H1 (cell line): ENCODE results near the gene HENMT1. TPM values are rescaled to one million over a fixed set of nuclear protein-coding genes. Genes with fewer than 3 reads are reported as not detected.

Experiments
- CTCF ChIA-PET: fragments of 300-600 bp; sonication (Branson Sonifier 250); formaldehyde crosslinking; loops from one replicate; lab custom pipeline; 2021; ENCODE audit not compliant: partially characterized antibody; lab: Charles Lee
- POLR2A ChIA-PET: fragments of 300-600 bp; sonication (Branson Sonifier 250); formaldehyde crosslinking; loops from one replicate; lab custom pipeline; 2021; ENCODE audit warnings: inconsistent platforms; ENCODE audit not compliant: partially characterized antibody; lab: Charles Lee
- DNase-seq, 2 experiments: peaks; one replicate each; pipeline versions ENCODE4 v3.0.0 to v3.0.0-alpha.2; 2010 to 2022; ENCODE audit warnings: low spot score in 2 of 2, low read depth in 1 of 2, mixed read lengths in 1 of 2
- FAIRE-seq: peaks from 2 replicates; lab custom pipeline; 2011; peaks lifted over from hg19 to GRCh38; lab: Jason Lieb, UNC
- H2AFZ ChIP-seq: 2 replicates; pipeline ENCODE4 v1.8.1; 2012; ENCODE audit warnings: low read length, inconsistent platforms
- H2AK5ac ChIP-seq: 2 replicates; pipeline ENCODE4 v1.6.1; 2013; ENCODE audit warnings: low read depth, low read length
- H2BK120ac ChIP-seq: replicated peaks from 2 replicates; pipeline ENCODE3; 2013; ENCODE audit warnings: low read depth, low read length, inconsistent platforms
- H2BK12ac ChIP-seq: 2 replicates; pipeline ENCODE4 v1.6.1; 2013; ENCODE audit warnings: low read depth, low read length
- H2BK15ac ChIP-seq: 2 replicates; pipeline ENCODE4 v1.6.1; 2013; ENCODE audit warnings: low read length
- H2BK20ac ChIP-seq: 2 replicates; pipeline ENCODE4 v1.6.1; 2013; ENCODE audit warnings: low read length
- H2BK5ac ChIP-seq: 2 replicates; pipeline ENCODE4 v1.6.1; 2013; ENCODE audit warnings: low read depth, low read length
- H3K14ac ChIP-seq: 2 replicates; pipeline ENCODE4 v1.6.1; 2013; ENCODE audit warnings: inconsistent platforms; ENCODE audit not compliant: insufficient read length
- H3K18ac ChIP-seq: 2 replicates; pipeline ENCODE4 v1.6.1; 2013; ENCODE audit warnings: low read length; ENCODE audit errors: extremely low read depth
- H3K23ac ChIP-seq: 2 replicates; pipeline ENCODE4 v1.6.1; 2013; ENCODE audit warnings: inconsistent platforms; ENCODE audit not compliant: insufficient read length
- H3K23me2 ChIP-seq: 2 replicates; pipeline ENCODE4 v1.6.1; 2013; ENCODE audit warnings: low read depth, low read length
- H3K27ac ChIP-seq: 2 replicates; pipeline ENCODE4 v1.6.1; 2011; ENCODE audit warnings: low read depth, low read length, inconsistent platforms
- H3K27me3 ChIP-seq, 4 experiments: replicated peaks in 1 of 4; 1 replicate in 1 of 4; 2 replicates in 3 of 4; pipeline versions ENCODE4 v1.6.1 to v1.8.1; 2011 to 2013; ENCODE audit warnings: low read length in 3 of 4, mild to moderate bottlenecking in 3 of 4, inconsistent platforms in 2 of 4, mixed read lengths in 2 of 4, moderate library complexity in 1 of 4; ENCODE audit not compliant: control insufficient read depth in 3 of 4, insufficient read depth in 3 of 4; ENCODE audit errors: extremely low read depth in 1 of 4
- H3K36me3 ChIP-seq, 4 experiments: 2 replicates each; pipeline versions ENCODE4 v1.6.1 to v1.8.1; 2011 to 2013; ENCODE audit warnings: mild to moderate bottlenecking in 4 of 4, low read length in 3 of 4, moderate library complexity in 2 of 4, control low read depth in 1 of 4, inconsistent platforms in 1 of 4; ENCODE audit not compliant: insufficient read depth in 4 of 4, control insufficient read depth in 2 of 4
- H3K4ac ChIP-seq: replicated peaks from 2 replicates; pipeline ENCODE3; 2013; ENCODE audit warnings: low read length, low read depth, mixed read lengths, inconsistent platforms; ENCODE audit not compliant: insufficient read length
- H3K4me1 ChIP-seq, 4 experiments: replicated peaks in 1 of 4; 1 replicate in 1 of 4; 2 replicates in 3 of 4; pipeline versions ENCODE4 v1.6.1 to v1.8.1; 2011 to 2013; ENCODE audit warnings: low read length in 3 of 4, inconsistent platforms in 2 of 4, mixed read lengths in 1 of 4; ENCODE audit not compliant: insufficient read depth in 4 of 4, control insufficient read depth in 3 of 4
- H3K4me2 ChIP-seq, 2 experiments: 2 replicates each; pipeline versions ENCODE4 v1.6.1 to v1.8.1; 2011 to 2013; ENCODE audit warnings: low read depth in 2 of 2, low read length in 2 of 2, control low read depth in 1 of 2, inconsistent platforms in 1 of 2, mild to moderate bottlenecking in 1 of 2; ENCODE audit not compliant: insufficient read depth in 1 of 2
- H3K4me3 ChIP-seq, 4 experiments: fragments of 200-600, 300-600 bp in 1 of 4; sonication (generic), shearing (Covaris generic), sonication (Bioruptor Twin) in 1 of 4; 2 replicates each; pipeline versions ENCODE4 v1.5.1 to v1.8.1; 2011 to 2016; ENCODE audit warnings: low read length in 4 of 4, low read depth in 3 of 4, control low read depth in 2 of 4, inconsistent platforms in 2 of 4, mild to moderate bottlenecking in 2 of 4, mixed read lengths in 1 of 4, moderate library complexity in 1 of 4; ENCODE audit not compliant: insufficient read depth in 2 of 4; ENCODE audit errors: extremely low read depth in 1 of 4
- H3K56ac ChIP-seq: replicated peaks from 2 replicates; pipeline ENCODE3; 2013; ENCODE audit warnings: low read depth, mild to moderate bottlenecking, mixed read lengths, low read length, inconsistent platforms; ENCODE audit not compliant: insufficient read length
- H3K79me1 ChIP-seq: 2 replicates; pipeline ENCODE4 v1.6.1; 2013; ENCODE audit warnings: low read depth, low read length, control low read depth
- H3K79me2 ChIP-seq, 2 experiments: 2 replicates each; pipeline versions ENCODE4 v1.6.1 to v1.8.1; 2012 to 2013; ENCODE audit warnings: low read length in 2 of 2, mild to moderate bottlenecking in 2 of 2, inconsistent platforms in 1 of 2; ENCODE audit not compliant: insufficient read depth in 2 of 2, control insufficient read depth in 1 of 2
- H3K9ac ChIP-seq, 4 experiments: replicated peaks in 1 of 4; 1 replicate in 1 of 4; 2 replicates in 3 of 4; pipeline versions ENCODE4 v1.6.1 to v1.8.1; 2011 to 2013; ENCODE audit warnings: low read depth in 3 of 4, low read length in 3 of 4, control low read depth in 2 of 4, mild to moderate bottlenecking in 2 of 4, moderate library complexity in 2 of 4, inconsistent platforms in 1 of 4; ENCODE audit errors: extremely low read depth in 1 of 4
- H3K9me3 ChIP-seq, 2 experiments: 2 replicates each; pipeline versions ENCODE4 v1.6.1 to v1.8.1; 2012 to 2013; ENCODE audit warnings: mild to moderate bottlenecking in 2 of 2, moderate library complexity in 2 of 2, control low read depth in 1 of 2, inconsistent platforms in 1 of 2, low read depth in 1 of 2, low read length in 1 of 2, mixed read lengths in 1 of 2; ENCODE audit not compliant: insufficient read depth in 2 of 2
- H4K20me1 ChIP-seq, 2 experiments: replicated peaks in 1 of 2; 2 replicates each; pipeline versions ENCODE3 to v1.8.1; 2011 to 2013; ENCODE audit warnings: inconsistent platforms in 2 of 2, low read length in 2 of 2, mild to moderate bottlenecking in 1 of 2; ENCODE audit not compliant: insufficient read depth in 2 of 2, control insufficient read depth in 1 of 2
- H4K5ac ChIP-seq: 2 replicates; pipeline ENCODE4 v1.6.1; 2013; ENCODE audit warnings: low read length, low read depth, mixed read lengths, inconsistent platforms; ENCODE audit not compliant: insufficient read length
- H4K8ac ChIP-seq: 2 replicates; pipeline ENCODE4 v1.8.0; 2013; ENCODE audit warnings: mild to moderate bottlenecking, moderate library complexity, low read length, inconsistent platforms; ENCODE audit not compliant: insufficient read depth; ENCODE audit errors: extremely low read depth
- H4K91ac ChIP-seq: replicated peaks from 2 replicates; pipeline ENCODE3; 2013; ENCODE audit warnings: low read length, mixed read lengths, inconsistent platforms; ENCODE audit not compliant: insufficient read length
- GTF2F1 ChIP-seq: IDR thresholded peaks from 2 replicates; pipeline ENCODE4 v1.6.1; 2012; ENCODE audit warnings: low read depth, low read length, improper control_type of control experiment, borderline replicate concordance
- NRF1 ChIP-seq: IDR thresholded peaks from 2 replicates; pipeline ENCODE4 v1.6.1; 2011; ENCODE audit warnings: mild to moderate bottlenecking, low read depth, low read length, improper control_type of control experiment
- POLR2AphosphoS5 ChIP-seq: IDR thresholded peaks from 2 replicates; pipeline ENCODE4 v1.6.1; 2011; ENCODE audit warnings: low read depth, low read length
- RAD21 ChIP-seq, 2 experiments: IDR thresholded peaks in 1 of 2; conservative IDR thresholded peaks in 1 of 2; 2 replicates each; pipeline ENCODE4 v1.6.1; 2011; ENCODE audit warnings: low read depth in 2 of 2, low read length in 2 of 2, improper control_type of control experiment in 1 of 2, inconsistent platforms in 1 of 2, mild to moderate bottlenecking in 1 of 2, moderate library complexity in 1 of 2
- SP2 ChIP-seq: IDR thresholded peaks from 2 replicates; pipeline ENCODE4 v1.6.1; 2012; ENCODE audit warnings: mild to moderate bottlenecking, low read length, inconsistent platforms
- SUZ12 ChIP-seq: fragments of 200-600 bp; sonication (generic); IDR thresholded peaks from 2 replicates; pipeline ENCODE4 v1.6.1; 2012; ENCODE audit warnings: mild to moderate bottlenecking, inconsistent platforms, low read length, moderate library complexity, mixed read lengths
- YY1 ChIP-seq: IDR thresholded peaks from 2 replicates; pipeline ENCODE4 v1.6.1; 2011; ENCODE audit warnings: low read depth, mild to moderate bottlenecking, low read length
- polyA plus RNA-seq, 7 experiments: library from polyadenylated mRNA; depleted of rRNA in 3 of 7; stranded (reverse) in 5 of 7; unstranded in 2 of 7; fragments of >200 nt in 5 of 7; fragments of 200-250 nt in 2 of 7; gene quantifications; 1 replicate in 5 of 7; 2 replicates in 1 of 7; 4 replicates in 1 of 7; pipeline versions ENCODE4 v1.2.1 to v1.2.3, GENCODE V29; 2011 to 2013; ENCODE audit warnings: missing spikeins in 2 of 7, mixed read lengths in 2 of 7
- total RNA-seq: library from RNA; stranded (reverse); fragmentation: NEBNext Ultra II Directional; extraction: Animal tissue kit (Norgen Biotek cat#: 25700); gene quantifications from 2 replicates; pipeline ENCODE4 v1.2.1, GENCODE V29; 2021

The HENMT1 gene
- total and polyA plus RNA-seq, 2 of the 8 experiments (the other 6 are each of a cell fraction or from before 2014, with no cell fraction given): 2.9 to 5.6 TPM

- peaks cover 0 to 2% (median 0%) of the 10 kb centered on the region in 4 experiments; a peak in 2 of 8 replicates for H3K36me3 ChIP-seq
- no peak overlapping the region for H4K8ac ChIP-seq
- H3K9ac ChIP-seq: no peak overlapping the region
- no peak overlapping the region for H2AK5ac ChIP-seq
- no peaks in the 10 kb centered on the region for H3K9me3 ChIP-seq
- DNase-seq (no peak), FAIRE-seq (no peak)
- H3K4me2 ChIP-seq: no peak overlapping the region
- H4K5ac ChIP-seq: no peak overlapping the region
- H3K79me2 ChIP-seq: no peaks in the 10 kb centered on the region
- no peak overlapping the region for H3K56ac ChIP-seq
- CTCF ChIA-PET: no interaction called here
- no peak overlapping the region for H3K23ac ChIP-seq
- H2AFZ ChIP-seq: no peak overlapping the region
- H3K14ac ChIP-seq: no peak overlapping the region
- H3K23me2 ChIP-seq: no peaks in the 10 kb centered on the region
- H2BK12ac ChIP-seq: no peak overlapping the region
- no peak overlapping the region for H3K27ac ChIP-seq
- no peak overlapping the region for H3K4ac ChIP-seq
- no peak overlapping the region for H2BK15ac ChIP-seq
- H2BK5ac ChIP-seq: no peak overlapping the region
- no peak overlapping the region for H2BK20ac ChIP-seq
- no peak overlapping the region for H3K18ac ChIP-seq
- H3K27me3 ChIP-seq: no peaks in the 10 kb centered on the region
- no peaks in the 10 kb centered on the region for H3K79me1 ChIP-seq
- no peak overlapping the region for H2BK120ac ChIP-seq
- no peaks in the 10 kb centered on the region for H3K4me1 ChIP-seq
- no peak overlapping the region for H3K4me3 ChIP-seq
- H4K20me1 ChIP-seq: no peaks in the 10 kb centered on the region
- H4K91ac ChIP-seq: no peak overlapping the region
- POLR2A ChIA-PET: no interaction called here
- TF ChIP-seq RAD21 (IDR thresholded peaks at IDR 0.05 in 1 of 2, conservative IDR thresholded peaks at IDR 0.05 in 1 of 2; ENCODE audit: low read depth in 2 of 2, low read length in 2 of 2): no peak
- no peak for TF ChIP-seq SP2
- TF ChIP-seq SUZ12: no peak
- TF ChIP-seq YY1: no peak
- no peak for TF ChIP-seq POLR2AphosphoS5
- TF ChIP-seq NRF1: no peak
- TF ChIP-seq GTF2F1: no peak
Observed at GRCh38 chr1:108605633-108606032, 55.3 kb downstream of the HENMT1 start.
